WTC11 (cell line): Measurements from ENCODE around the gene IGFBP5. TPM values are rescaled to one million over a fixed set of nuclear protein-coding genes. Genes with fewer than 3 reads are reported as not detected.

Source experiments
- ATAC-seq: fragments of 200-7000 bp; cut with Tn5 transposase; 2 replicates; pipeline ENCODE4 v1.10.0; 2021; ENCODE audit warnings: mild to moderate bottlenecking, moderate library complexity
- CTCF ChIA-PET: fragments of 300-600 bp; sonication (Branson Sonifier 250); formaldehyde crosslinking; loops from one replicate; lab custom pipeline; 2021; ENCODE audit warnings: antibody characterized with exemption; lab: Charles Lee
- POLR2A ChIA-PET: fragments of 350-600 bp; sonication (Branson Sonifier 250); formaldehyde crosslinking; loops from one replicate; lab custom pipeline; 2021; ENCODE audit warnings: antibody characterized with exemption; lab: Charles Lee
- DNase-seq: peaks from one replicate; pipeline ENCODE4 v3.0.0; 2021; ENCODE audit warnings: low spot score
- H3K27ac Mint-ChIP-seq: 2 replicates; pipeline ENCODE4 v1.8.0; 2021; ENCODE audit warnings: mixed read lengths
- H3K27me3 Mint-ChIP-seq: 2 replicates; pipeline ENCODE4 v1.8.0; 2021; ENCODE audit warnings: low read depth, mild to moderate bottlenecking, moderate library complexity, mixed read lengths
- H3K36me3 Mint-ChIP-seq: 2 replicates; pipeline ENCODE4 v1.8.0; 2021; ENCODE audit warnings: mixed read lengths
- H3K4me1 Mint-ChIP-seq: 2 replicates; pipeline ENCODE4 v1.8.0; 2022; ENCODE audit warnings: mixed read lengths
- H3K4me3 Mint-ChIP-seq: 2 replicates; pipeline ENCODE4 v1.8.0; 2021; ENCODE audit warnings: mild to moderate bottlenecking, moderate library complexity, mixed read lengths
- H3K9me3 Mint-ChIP-seq: 2 replicates; pipeline ENCODE4 v1.8.0; 2021; ENCODE audit warnings: mixed read lengths
- ARID4B ChIP-seq: sonication (generic); formaldehyde crosslinking; IDR thresholded peaks from 2 replicates; pipeline ENCODE4 v1.8.0; 2023; ENCODE audit warnings: missing genetic modification reagents, mild to moderate bottlenecking, borderline replicate concordance
- ESRRA ChIP-seq: sonication (generic); formaldehyde crosslinking; IDR thresholded peaks from 2 replicates; pipeline ENCODE4 v1.8.1; 2022; ENCODE audit warnings: mild to moderate bottlenecking, missing genetic modification reagents, borderline replicate concordance
- FOXP1 ChIP-seq: sonication (generic); formaldehyde crosslinking; IDR thresholded peaks from 2 replicates; pipeline ENCODE4 v1.8.0; 2022; ENCODE audit warnings: missing genetic modification reagents, mild to moderate bottlenecking, moderate library complexity, borderline replicate concordance
- GABPB1 ChIP-seq: sonication (generic); formaldehyde crosslinking; IDR thresholded peaks from 2 replicates; pipeline ENCODE4 v1.8.1; 2023; ENCODE audit warnings: mild to moderate bottlenecking, missing genetic modification reagents
- HMGXB4 ChIP-seq: sonication (generic); formaldehyde crosslinking; IDR thresholded peaks from 2 replicates; pipeline ENCODE4 v1.8.1; 2023; ENCODE audit warnings: mild to moderate bottlenecking, moderate library complexity, missing genetic modification reagents
- JAZF1 ChIP-seq: fragments of 250-450 bp; sonication (Bioruptor Pico); IDR thresholded peaks from 2 replicates; pipeline ENCODE4 v1.9.0; 2021; ENCODE audit warnings: moderate library complexity, mild to moderate bottlenecking, inconsistent platforms
- KAT7 ChIP-seq: sonication (generic); formaldehyde crosslinking; IDR thresholded peaks from 2 replicates; pipeline ENCODE4 v1.8.1; 2023; ENCODE audit warnings: missing genetic modification reagents, mild to moderate bottlenecking, borderline replicate concordance
- NFE2L1 ChIP-seq: sonication (generic); formaldehyde crosslinking; IDR thresholded peaks from 2 replicates; pipeline ENCODE4 v1.8.1; 2023; ENCODE audit warnings: missing genetic modification reagents
- NR2C2 ChIP-seq: sonication (generic); formaldehyde crosslinking; IDR thresholded peaks from 2 replicates; pipeline ENCODE4 v1.8.0; 2022; ENCODE audit warnings: mild to moderate bottlenecking, missing genetic modification reagents
- PRRX2 ChIP-seq: fragments of 250-450 bp; sonication (Bioruptor Pico); IDR thresholded peaks from 2 replicates; pipeline ENCODE4 v1.8.0; 2021; ENCODE audit warnings: mild to moderate bottlenecking
- SMAD4 ChIP-seq: sonication (generic); formaldehyde crosslinking; IDR thresholded peaks from 2 replicates; pipeline ENCODE4 v1.8.0; 2022; ENCODE audit warnings: mild to moderate bottlenecking, missing genetic modification reagents
- TP53 ChIP-seq: sonication (generic); formaldehyde crosslinking; IDR thresholded peaks from 2 replicates; pipeline ENCODE4 v1.8.1; 2023; ENCODE audit warnings: mild to moderate bottlenecking, missing genetic modification reagents
- USF1 ChIP-seq: sonication (generic); formaldehyde crosslinking; IDR thresholded peaks from 2 replicates; pipeline ENCODE4 v1.8.0; 2022; ENCODE audit warnings: mild to moderate bottlenecking, missing genetic modification reagents
- ZBTB43 ChIP-seq: sonication (generic); formaldehyde crosslinking; IDR thresholded peaks from 2 replicates; pipeline ENCODE4 v1.8.1; 2023; ENCODE audit warnings: mild to moderate bottlenecking, missing genetic modification reagents
- ZNF281 ChIP-seq: sonication (generic); formaldehyde crosslinking; IDR thresholded peaks from 2 replicates; pipeline ENCODE4 v1.8.0; 2023; ENCODE audit warnings: mild to moderate bottlenecking, missing genetic modification reagents
- ZNF317 ChIP-seq: sonication (generic); formaldehyde crosslinking; IDR thresholded peaks from 2 replicates; pipeline ENCODE4 v1.8.1; 2023; ENCODE audit warnings: low read depth, mild to moderate bottlenecking, moderate library complexity, missing genetic modification reagents, borderline replicate concordance
- ZNF396 ChIP-seq: fragments of 250-450 bp; sonication (Bioruptor Pico); IDR thresholded peaks from 2 replicates; pipeline ENCODE4 v1.8.0; 2021; ENCODE audit warnings: mild to moderate bottlenecking, moderate library complexity, borderline replicate concordance
- ZNF423 ChIP-seq: fragments of 250-450 bp; sonication (Bioruptor Pico); IDR thresholded peaks from 2 replicates; pipeline ENCODE4 v2.1.2; 2022; ENCODE audit warnings: mild to moderate bottlenecking, moderate library complexity
- ZSCAN18 ChIP-seq: fragments of 250-450 bp; sonication (Bioruptor Pico); IDR thresholded peaks from 2 replicates; pipeline ENCODE4 v2.1.2; 2022; ENCODE audit warnings: mild to moderate bottlenecking, moderate library complexity
- total RNA-seq: library from RNA; stranded (reverse); gene quantifications from 3 replicates; pipeline ENCODE4 v1.2.3, GENCODE V29; 2021

The IGFBP5 gene
- total RNA-seq, 1 experiment from 2014 or later, result 5.3 TPM

GRCh38 chr2:216694826-216695217 is 527 bp downstream of the IGFBP5 start:
- Mint-ChIP-seq H3K27me3 (peaks cover 41% of the 10 kb centered on the region), H3K4me3 (peak overlapping the region; percentile 79), H3K27ac (no peak overlapping the region), H3K4me1 (peaks cover 34% of the 10 kb centered on the region), H3K9me3 (no peaks in the 10 kb centered on the region), H3K36me3 (no peaks in the 10 kb centered on the region)
- ATAC-seq (no peak), DNase-seq (no peak)
- no peak for TF ChIP-seq NFE2L1 (CRISPR knock-in tag)
- no peak for TF ChIP-seq PRRX2 (CRISPR knock-in tag)
- no peak for TF ChIP-seq GABPB1
- no peak for TF ChIP-seq ZBTB43 (CRISPR knock-in tag)
- no peak for TF ChIP-seq JAZF1 (CRISPR knock-in tag)
- no peak for TF ChIP-seq NR2C2 (CRISPR knock-in tag)
- TF ChIP-seq ZNF396 (CRISPR knock-in tag), result no peak
- no peak for TF ChIP-seq ZNF423
- no peak for TF ChIP-seq ARID4B (CRISPR knock-in tag)
- ChIA-PET POLR2A (interaction anchor here (0.6 to 1.5 kb wide), 5 partner anchors 8 to 1592 kb away, joined by 3 to 7 read pairs (median 3); partner anchors contain the start of gene RPL37A), CTCF (interaction anchor here (0.6 to 2.7 kb wide), 42 partner anchors 9 to 1107 kb away, joined by 3 to 23 read pairs (median 4); no protein-coding TSS in a partner anchor)

- ChIA-PET POLR2A (interaction anchor here (1.0 to 1.5 kb wide), 2 partner anchors 8 to 72 kb away, joined by 4 to 7 read pairs; no protein-coding TSS in a partner anchor), CTCF (interaction anchor here (0.6 to 2.7 kb wide), 20 partner anchors 8 to 1091 kb away, joined by 3 to 23 read pairs (median 4); no protein-coding TSS in a partner anchor)
- peaks cover 47% of the 10 kb centered on the region for H3K27me3 Mint-ChIP-seq
- ATAC-seq, result peak; percentile 21
- H3K9me3 Mint-ChIP-seq, result no peaks in the 10 kb centered on the region
- peak overlapping the region; percentile 79 for H3K4me3 Mint-ChIP-seq
- no peaks in the 10 kb centered on the region for H3K36me3 Mint-ChIP-seq
- no peak overlapping the region for H3K27ac Mint-ChIP-seq
- peak; percentile 77 for DNase-seq
- H3K4me1 Mint-ChIP-seq, result peaks cover 40% of the 10 kb centered on the region
- TF ChIP-seq ZNF317 (no peak), ESRRA (no peak), ZBTB43 (CRISPR knock-in tag) (no peak), KAT7 (CRISPR knock-in tag) (peak; percentile 80; the same call in 1 of the 2 replicates), ZNF281 (peak; percentile 28; the same call in 1 of the 2 replicates), FOXP1 (CRISPR knock-in tag) (peak; percentile 73; the same call in 1 of the 2 replicates), ZSCAN18 (CRISPR knock-in tag) (no peak), HMGXB4 (peak; percentile 38; the same call in 1 of the 2 replicates), USF1 (CRISPR knock-in tag) (peak; percentile 28; the same call in 1 of the 2 replicates), SMAD4 (0 out of 2 replicates have a peak, but pooled peaks have one; percentile 20), TP53 (0 out of 2 replicates have a peak, but pooled peaks have one; percentile 36)
These were observed 1.1 kb downstream of the IGFBP5 start for GRCh38 chr2:216694082-216694825.
